Measurements from ENCODE around the gene IFI16. TPM values are rescaled to one million over a fixed set of nuclear protein-coding genes. Genes with fewer than 3 reads are reported as not detected.

The IFI16 gene
- total RNA-seq: 10 to 100 TPM; 31.1 to 41.2 TPM

GRCh38 chr1:159009704-159010361, at the start of gene IFI16:
Gene IFI16, plus strand, starts transcription at chr1:159009907. Its CDS starts 4,774 bp downstream, at chr1:159014681.
- TF ChIP-seq, protein P1, sequence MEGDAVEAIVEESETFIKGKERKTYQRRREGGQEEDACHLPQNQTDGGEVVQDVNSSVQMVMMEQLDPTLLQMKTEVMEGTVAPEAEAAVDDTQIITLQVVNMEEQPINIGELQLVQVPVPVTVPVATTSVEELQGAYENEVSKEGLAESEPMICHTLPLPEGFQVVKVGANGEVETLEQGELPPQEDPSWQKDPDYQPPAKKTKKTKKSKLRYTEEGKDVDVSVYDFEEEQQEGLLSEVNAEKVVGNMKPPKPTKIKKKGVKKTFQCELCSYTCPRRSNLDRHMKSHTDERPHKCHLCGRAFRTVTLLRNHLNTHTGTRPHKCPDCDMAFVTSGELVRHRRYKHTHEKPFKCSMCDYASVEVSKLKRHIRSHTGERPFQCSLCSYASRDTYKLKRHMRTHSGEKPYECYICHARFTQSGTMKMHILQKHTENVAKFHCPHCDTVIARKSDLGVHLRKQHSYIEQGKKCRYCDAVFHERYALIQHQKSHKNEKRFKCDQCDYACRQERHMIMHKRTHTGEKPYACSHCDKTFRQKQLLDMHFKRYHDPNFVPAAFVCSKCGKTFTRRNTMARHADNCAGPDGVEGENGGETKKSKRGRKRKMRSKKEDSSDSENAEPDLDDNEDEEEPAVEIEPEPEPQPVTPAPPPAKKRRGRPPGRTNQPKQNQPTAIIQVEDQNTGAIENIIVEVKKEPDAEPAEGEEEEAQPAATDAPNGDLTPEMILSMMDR (IDR thresholded peaks at IDR 0.05): no peak
- Histone ChIP-seq H3K4me1 (peaks cover 0 to 36% of the 10 kb centered on the region in 2 donors), H3K4me3 (peak within 1 kb of the TSS; percentile 46 to 54), H3K36me3 (no peaks in the 10 kb centered on the region), H3K9me3 (no peaks in the 10 kb centered on the region), H3K27ac (peak within 1 kb of the TSS; percentile 85), H3K27me3 (no peaks in the 10 kb centered on the region)
- peak; percentile 69 for DNase-seq (ENCODE audit: low spot score)

DNA sequence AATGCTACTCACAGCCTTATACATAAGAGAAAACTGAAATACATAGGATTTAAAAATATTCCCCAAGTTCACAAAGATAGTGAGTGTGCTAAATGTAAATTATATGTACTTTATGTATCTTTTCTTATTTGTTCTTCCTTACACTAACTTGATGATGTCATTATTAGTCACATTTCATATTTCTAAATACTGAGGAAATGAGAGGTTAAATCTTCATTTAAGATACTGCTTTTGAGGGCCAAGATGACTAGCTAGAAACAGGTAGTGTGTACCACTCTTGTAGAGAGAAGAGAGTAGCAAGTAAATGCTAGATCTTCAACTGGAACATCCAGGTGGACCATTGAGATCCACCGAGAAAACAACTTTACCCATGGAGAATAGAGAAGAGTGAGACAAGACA, 48.5 kb upstream of the IFI16 start:
- Histone ChIP-seq H3K4me3 (no peak overlapping the region), H3K4me1 (no peaks in the 10 kb centered on the region), H3K27me3 (no peaks in the 10 kb centered on the region), H3K27ac (no peak overlapping the region), H3K36me3 (no peaks in the 10 kb centered on the region), H3K9me3 (no peaks in the 10 kb centered on the region)
- TF ChIP-seq, protein P1 (IDR thresholded peaks at IDR 0.05): no peak
- no peak for DNase-seq (ENCODE audit: low spot score)

DNA sequence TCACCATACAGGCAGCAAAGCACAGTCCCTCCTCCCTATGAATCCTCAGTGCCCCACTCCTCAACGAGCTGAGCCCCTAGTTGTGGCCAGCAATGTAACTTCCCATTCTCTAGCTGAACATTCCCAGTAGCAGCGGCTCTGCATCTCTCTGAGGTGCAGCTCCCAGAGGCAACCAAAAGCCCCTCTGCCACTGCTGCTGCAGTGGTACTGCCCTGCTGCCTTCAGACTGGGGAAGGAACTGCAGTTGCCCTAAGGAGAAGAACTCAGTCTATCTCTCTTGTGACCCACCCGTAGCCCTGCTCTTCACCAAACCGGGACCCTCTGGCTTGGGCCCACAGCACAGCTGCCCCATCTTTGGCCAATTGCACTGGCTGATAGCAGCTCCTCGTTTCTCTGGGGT, 46.7 kb upstream of the IFI16 start:
- DNase-seq (ENCODE audit: low spot score): no peak
- Histone ChIP-seq H3K4me3 (no peak overlapping the region), H3K4me1 (no peaks in the 10 kb centered on the region), H3K36me3 (no peaks in the 10 kb centered on the region), H3K27ac (no peak overlapping the region), H3K27me3 (no peaks in the 10 kb centered on the region), H3K9me3 (no peaks in the 10 kb centered on the region)
- TF ChIP-seq, protein P1 (IDR thresholded peaks at IDR 0.05): no peak

DNA sequence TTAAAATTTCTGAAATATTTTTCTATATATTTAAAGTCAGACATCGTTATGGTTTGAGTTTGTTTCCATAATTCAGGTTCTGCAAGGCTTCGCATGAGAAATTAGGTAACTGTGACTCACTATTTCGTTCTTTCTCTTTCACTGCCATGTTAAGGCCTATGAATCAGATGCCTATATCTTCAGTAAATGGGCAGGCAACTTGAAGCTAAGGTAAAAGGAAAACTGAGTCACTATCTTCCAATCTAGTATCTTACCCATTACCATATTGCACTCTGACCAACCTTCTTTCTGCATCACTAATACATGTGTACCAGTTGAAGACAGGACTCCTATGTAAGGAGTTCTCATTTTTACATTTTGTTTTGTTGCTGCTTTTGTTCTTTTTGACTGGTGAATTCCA, 40.5 kb upstream of the IFI16 start:
- Histone ChIP-seq H3K4me1 (no peaks in the 10 kb centered on the region), H3K27ac (no peak overlapping the region), H3K4me3 (no peak overlapping the region), H3K36me3 (no peaks in the 10 kb centered on the region), H3K27me3 (no peaks in the 10 kb centered on the region), H3K9me3 (no peaks in the 10 kb centered on the region)
- TF ChIP-seq, protein P1 (IDR thresholded peaks at IDR 0.05): no peak
- no peak for DNase-seq (ENCODE audit: low spot score)

DNA sequence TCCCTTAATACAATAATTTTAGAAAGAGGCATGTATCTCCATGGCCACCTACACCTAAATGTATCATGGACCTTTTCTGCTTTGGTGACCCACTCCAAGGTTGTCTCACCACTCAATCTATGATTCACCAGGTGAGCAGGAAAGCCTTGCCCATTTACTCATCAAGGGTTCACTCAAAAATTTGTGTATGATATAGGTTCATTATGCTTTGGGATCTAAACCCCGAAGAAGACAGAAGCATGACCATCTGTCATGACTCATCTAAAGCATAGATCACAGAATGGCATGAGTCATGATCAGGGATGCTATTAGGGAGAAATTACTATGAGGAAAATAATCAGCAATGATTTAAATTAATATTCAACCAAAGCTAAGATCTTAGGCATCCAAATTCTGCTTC, 39.9 kb upstream of the IFI16 start:
- Histone ChIP-seq H3K36me3 (no peaks in the 10 kb centered on the region), H3K27me3 (no peaks in the 10 kb centered on the region), H3K9me3 (no peaks in the 10 kb centered on the region), H3K4me1 (no peaks in the 10 kb centered on the region), H3K4me3 (no peak overlapping the region), H3K27ac (no peak overlapping the region)
- DNase-seq (ENCODE audit: low spot score): no peak
- TF ChIP-seq, protein P1 (IDR thresholded peaks at IDR 0.05): no peak

GRCh38 chr1:158972841-158973240, 36.9 kb upstream of the IFI16 start:
- no peak for DNase-seq (ENCODE audit: low spot score)
- Histone ChIP-seq H3K9me3 (no peaks in the 10 kb centered on the region), H3K4me1 (no peaks in the 10 kb centered on the region), H3K27me3 (no peaks in the 10 kb centered on the region), H3K4me3 (no peak overlapping the region), H3K36me3 (no peaks in the 10 kb centered on the region), H3K27ac (no peak overlapping the region)
- TF ChIP-seq, protein P1 (IDR thresholded peaks at IDR 0.05): no peak

Data from right atrium auricular region (tissue), 2 donors.